Measurements from ENCODE around the gene WRNIP1. TPM values are rescaled to one million over a fixed set of nuclear protein-coding genes. Genes with fewer than 3 reads are reported as not detected.

WRNIP1 gene
- total RNA-seq, 2 experiments from 2014 or later, result 36.1 to 36.6 TPM

- no peak overlapping the region for H3K27ac Mint-ChIP-seq
- H3K4me3 Mint-ChIP-seq, result no peak overlapping the region
- peaks cover 41% of the 10 kb centered on the region for H3K36me3 Mint-ChIP-seq (ENCODE audit: low read depth)
- intact Hi-C loops (cut with micrococcal nuclease), result no loop called here
- ChIA-PET POLR2A (interaction anchor here (1.4 kb wide), 1 partner anchor 36 kb away, joined by 4 read pairs; no protein-coding TSS in a partner anchor), CTCF (interaction anchor here (1.2 to 2.2 kb wide), 2 partner anchors 8 to 15 kb away, joined by 3 to 10 read pairs; no protein-coding TSS in a partner anchor)
- DNase-seq (no peak), ATAC-seq (no peak)
- H3K4me1 Mint-ChIP-seq (ENCODE audit: low read depth), result peaks cover 26% of the 10 kb centered on the region
- TF ChIP-seq, protein P1, sequence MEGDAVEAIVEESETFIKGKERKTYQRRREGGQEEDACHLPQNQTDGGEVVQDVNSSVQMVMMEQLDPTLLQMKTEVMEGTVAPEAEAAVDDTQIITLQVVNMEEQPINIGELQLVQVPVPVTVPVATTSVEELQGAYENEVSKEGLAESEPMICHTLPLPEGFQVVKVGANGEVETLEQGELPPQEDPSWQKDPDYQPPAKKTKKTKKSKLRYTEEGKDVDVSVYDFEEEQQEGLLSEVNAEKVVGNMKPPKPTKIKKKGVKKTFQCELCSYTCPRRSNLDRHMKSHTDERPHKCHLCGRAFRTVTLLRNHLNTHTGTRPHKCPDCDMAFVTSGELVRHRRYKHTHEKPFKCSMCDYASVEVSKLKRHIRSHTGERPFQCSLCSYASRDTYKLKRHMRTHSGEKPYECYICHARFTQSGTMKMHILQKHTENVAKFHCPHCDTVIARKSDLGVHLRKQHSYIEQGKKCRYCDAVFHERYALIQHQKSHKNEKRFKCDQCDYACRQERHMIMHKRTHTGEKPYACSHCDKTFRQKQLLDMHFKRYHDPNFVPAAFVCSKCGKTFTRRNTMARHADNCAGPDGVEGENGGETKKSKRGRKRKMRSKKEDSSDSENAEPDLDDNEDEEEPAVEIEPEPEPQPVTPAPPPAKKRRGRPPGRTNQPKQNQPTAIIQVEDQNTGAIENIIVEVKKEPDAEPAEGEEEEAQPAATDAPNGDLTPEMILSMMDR (IDR thresholded peaks at IDR 0.05), result no peak
- H3K27me3 Mint-ChIP-seq, result no peaks in the 10 kb centered on the region
- no peaks in the 10 kb centered on the region for H3K9me3 Mint-ChIP-seq
Measured at GRCh38 chr6:2834262-2834661, 69.1 kb downstream of the WRNIP1 start.

Other genes starting within 250 kb of the WRNIP1 start
- gene MYLK4, start 14.5 kb upstream of the WRNIP1 start, total RNA-seq, result under 1 TPM; 0.09 to 0.11 TPM
- 10 to 100 TPM; 55.8 to 60.0 TPM for gene SERPINB1, start 76.5 kb downstream of the WRNIP1 start, total RNA-seq
- 10 to 100 TPM; 65.7 to 70.3 TPM for gene SERPINB9, start 137.9 kb downstream of the WRNIP1 start, total RNA-seq
- gene SERPINB6, start 206.2 kb downstream of the WRNIP1 start, total RNA-seq, result 10 to 100 TPM; 52.2 to 53.8 TPM
- gene NQO2, start 234.5 kb downstream of the WRNIP1 start, total RNA-seq, result 10 to 100 TPM; 23.8 to 24.7 TPM